GM12878 (cell line): ENCODE measurements around the gene OR5B2. TPM values are rescaled to one million over a fixed set of nuclear protein-coding genes. Genes with fewer than 3 reads are reported as not detected.
A peak's percentile ranks its signal among the peaks of the same experiment; 100 is the strongest.

Experiments used
- ATAC-seq: fragments of 200-7000 bp; cut with Tn5 transposase; 3 replicates; pipeline ENCODE4 v1.9.1; 2020; ENCODE audit warnings: mild to moderate bottlenecking, moderate library complexity
- BruUV-seq: library from RNA; stranded (reverse); fragments of 400-500 nt; replicated peaks from 2 replicates; lab custom pipeline; 2021; lab: Mats Ljungman, UMichigan
- CTCF ChIA-PET: fragments of 300-600 bp; sonication (Branson Sonifier 250); formaldehyde crosslinking; extraction: SDS; loops from one replicate; lab custom pipeline; 2021; ENCODE audit warnings: inconsistent platforms; lab: Yijun Ruan, JAX
- POLR2A ChIA-PET: fragments of 350-600 bp; formaldehyde crosslinking; extraction: SDS; loops from one replicate; lab custom pipeline; 2021; ENCODE audit warnings: inconsistent platforms; lab: Charles Lee
- RAD21 ChIA-PET: fragments of 300-600 bp; sonication (Branson Sonifier 250); formaldehyde crosslinking; loops from one replicate; lab custom pipeline; 2023; ENCODE audit warnings: antibody characterized with exemption; ENCODE audit not compliant: unreplicated experiment; lab: Charles Lee
- SMC1A ChIA-PET: fragments of 300-600 bp; sonication (Branson Sonifier 250); formaldehyde crosslinking; loops from one replicate; lab custom pipeline; 2023; ENCODE audit not compliant: unreplicated experiment, uncharacterized antibody; lab: Charles Lee
- DNase-seq: peaks from one replicate; pipeline ENCODE4 v3.0.0-alpha.2; 2011; ENCODE audit warnings: low read depth, low spot score
- FAIRE-seq: peaks from 3 replicates; lab custom pipeline; 2011; peaks lifted over from hg19 to GRCh38; lab: Jason Lieb, UNC
- H2AFZ ChIP-seq: 2 replicates; pipeline ENCODE4 v1.6.0; 2011; ENCODE audit warnings: low read depth, low read length, control low read depth; ENCODE audit not compliant: control insufficient read depth
- H3K27ac ChIP-seq: 2 replicates; pipeline ENCODE4 v1.5.1; 2011; ENCODE audit warnings: control low read depth; ENCODE audit not compliant: control insufficient read depth, insufficient read depth
- H3K27me3 ChIP-seq, 2 experiments: replicated peaks in 1 of 2; 2 replicates each; pipeline versions ENCODE4 v1.6.0 to v1.6.1; 2011; ENCODE audit warnings: low read length in 1 of 2; ENCODE audit not compliant: control insufficient read depth in 2 of 2, insufficient read depth in 2 of 2
- H3K36me3 ChIP-seq, 2 experiments: 2 replicates each; pipeline ENCODE4 v1.5.1; 2011; ENCODE audit warnings: low read length in 1 of 2; ENCODE audit not compliant: control insufficient read depth in 2 of 2, insufficient read depth in 2 of 2
- H3K4me1 ChIP-seq: 2 replicates; pipeline ENCODE4 v1.6.1; 2011; ENCODE audit warnings: mild to moderate bottlenecking, low read length, moderate library complexity, mixed read lengths; ENCODE audit not compliant: control insufficient read depth, insufficient read depth
- H3K4me2 ChIP-seq: 2 replicates; pipeline ENCODE4 v1.6.0; 2011; ENCODE audit warnings: control low read depth; ENCODE audit not compliant: control insufficient read depth, insufficient read depth
- H3K4me3 ChIP-seq: fragments of 200-600 bp; sonication (generic); 2 replicates; pipeline ENCODE4 v1.5.1; 2016
- H3K79me2 ChIP-seq: 2 replicates; pipeline ENCODE4 v1.6.0; 2011; ENCODE audit warnings: low read length; ENCODE audit not compliant: control insufficient read depth, insufficient read depth
- H3K9ac ChIP-seq: 2 replicates; pipeline ENCODE4 v1.8.0; 2011; ENCODE audit warnings: low read length, control low read depth, mixed read lengths; ENCODE audit not compliant: control insufficient read depth, insufficient read depth
- H3K9me3 ChIP-seq: replicated peaks from 3 replicates; pipeline ENCODE4 v1.5.1; 2011; ENCODE audit warnings: mild to moderate bottlenecking, low read length; ENCODE audit not compliant: control insufficient read depth, insufficient read depth
- H4K20me1 ChIP-seq: 2 replicates; pipeline ENCODE4 v1.6.0; 2011; ENCODE audit not compliant: control insufficient read depth, insufficient read depth
- CBFB ChIP-seq: IDR thresholded peaks from 2 replicates; pipeline ENCODE4 v1.6.1; 2016; ENCODE audit warnings: antibody characterized with exemption, low read depth
- CREB1 ChIP-seq: IDR thresholded peaks from 2 replicates; pipeline ENCODE4 v1.6.1; 2012; ENCODE audit warnings: low read depth, mild to moderate bottlenecking, inconsistent platforms
- CTCF ChIP-seq, 3 experiments: IDR thresholded peaks in 2 of 3; conservative IDR thresholded peaks in 1 of 3; 2 replicates each; pipeline ENCODE4 v1.5.1; 2011; ENCODE audit warnings: low read depth in 3 of 3, low read length in 3 of 3, mild to moderate bottlenecking in 3 of 3, control low read depth in 2 of 3, moderate library complexity in 2 of 3, inconsistent platforms in 1 of 3, mixed read lengths in 1 of 3; ENCODE audit not compliant: control insufficient read depth in 2 of 3, insufficient read depth in 1 of 3; ENCODE audit errors: extremely low read depth in 1 of 3
- IKZF1 ChIP-seq: fragments of 450-650 bp; conservative IDR thresholded peaks from 2 replicates; pipeline ENCODE4 v1.6.1; 2017; ENCODE audit warnings: antibody characterized with exemption, mild to moderate bottlenecking
- IKZF2 ChIP-seq, 2 experiments: fragments of 450-650 bp; IDR thresholded peaks; 2 replicates each; pipeline ENCODE4 v1.6.1; 2017; ENCODE audit warnings: mild to moderate bottlenecking in 2 of 2, moderate library complexity in 2 of 2
- KAT2A ChIP-seq: conservative IDR thresholded peaks from 2 replicates; pipeline ENCODE4 v1.6.1; 2011; ENCODE audit warnings: low read depth, low read length; ENCODE audit not compliant: control insufficient read depth
- KLF5 ChIP-seq: fragments of 450-650 bp; IDR thresholded peaks from 2 replicates; pipeline ENCODE4 v1.6.1; 2014; ENCODE audit warnings: mild to moderate bottlenecking; ENCODE audit not compliant: partially characterized antibody
- MLLT1 ChIP-seq: fragments of 450-650 bp; IDR thresholded peaks from 2 replicates; pipeline ENCODE4 v1.6.1; 2016; ENCODE audit warnings: mild to moderate bottlenecking
- PML ChIP-seq: IDR thresholded peaks from 2 replicates; pipeline ENCODE4 v1.6.1; 2012; ENCODE audit warnings: low read length, inconsistent platforms
- POU2F2 ChIP-seq: IDR thresholded peaks from 3 replicates; pipeline ENCODE4 v1.6.1; 2011; ENCODE audit warnings: low read depth, mild to moderate bottlenecking, low read length, borderline replicate concordance
- SIX5 ChIP-seq: IDR thresholded peaks from 2 replicates; pipeline ENCODE4 v1.6.1; 2011; ENCODE audit warnings: mild to moderate bottlenecking, low read depth, low read length, moderate library complexity; ENCODE audit not compliant: severe bottlenecking
- SPI1 ChIP-seq: IDR thresholded peaks from 2 replicates; pipeline ENCODE4 v1.6.1; 2011; ENCODE audit warnings: low read depth, mild to moderate bottlenecking, low read length, moderate library complexity, borderline replicate concordance; ENCODE audit not compliant: insufficient read depth
- ZNF207 ChIP-seq: fragments of 450-650 bp; IDR thresholded peaks from 2 replicates; pipeline ENCODE4 v1.6.1; 2014; ENCODE audit warnings: antibody characterized with exemption, mild to moderate bottlenecking, borderline replicate concordance
- WGBS: methylation state at CpG from one replicate; pipeline ENCODE4 v1.1.6; 2016; ENCODE audit warnings: low lambda C conversion rate; ENCODE audit not compliant: insufficient replicate concordance, insufficient coverage; ENCODE audit errors: missing lambda C conversion rate; 5-methylcytosine and 5-hydroxymethylcytosine counted together
- in situ Hi-C: fragments of 300-500 bp; cut with MboI; formaldehyde crosslinking; loops from 9 replicates; pipeline ENCODE4 v1.14.3; 2018; ENCODE audit warnings: mixed read lengths
- intact Hi-C: fragments of 100-400 bp; cut with micrococcal nuclease; formaldehyde crosslinking; loops from one replicate; pipeline ENCODE4 v1.14.2; 2022; ENCODE audit not compliant: unreplicated experiment
- polyA plus RNA-seq, 11 experiments: library from polyadenylated mRNA; depleted of rRNA in 4 of 11; unstranded in 6 of 11; stranded (reverse) in 5 of 11; fragments of >200 nt; fragmentation: Nextera tagmentation in 4 of 11; fragmentation: Illumina TruSeq in 1 of 11; extraction: Ambion mirVana in 4 of 11; extraction: Trizol in 1 of 11; gene quantifications; 1 replicate in 1 of 11; 2 replicates in 10 of 11; pipeline versions ENCODE4 v1.2.1 to v1.2.3, GENCODE V29; 2011 to 2016; ENCODE audit warnings: inconsistent platforms in 2 of 11, missing spikeins in 2 of 11, low read depth in 1 of 11
- total RNA-seq, 4 experiments: library from RNA; depleted of rRNA in 3 of 4; stranded (reverse); fragments of >200 nt in 3 of 4; fragmentation: Illumina TruSeq in 1 of 4; extraction: Trizol in 1 of 4; gene quantifications; 2 replicates each; pipeline versions ENCODE4 v1.2.1 to v1.2.3, GENCODE V29; 2013 to 2021

Gene OR5B2
- total and polyA plus RNA-seq, 10 of the 15 experiments (the other 5 are each of a cell fraction or from before 2014, with no cell fraction given), result 0.26 TPM; not detected in 9

- no peak for TF ChIP-seq CTCF (IDR thresholded peaks at IDR 0.05 in 2 of 3, conservative IDR thresholded peaks at IDR 0.05 in 1 of 3; ENCODE audit: control insufficient read depth in 2 of 3, extremely low read depth in 1 of 3, insufficient read depth in 1 of 3, low read depth in 3 of 3, low read length in 3 of 3)
- no peak for TF ChIP-seq KLF5
- no peak for TF ChIP-seq CBFB
- TF ChIP-seq MLLT1, result no peak
- TF ChIP-seq PML, result no peak
These were observed 6.3 kb upstream of the OR5B2 start (continued) for GRCh38 chr11:58434217-58434616.

- 3% methylated on average over 2 of the region's 3 CpGs for WGBS
- Histone ChIP-seq H4K20me1 (no peaks in the 10 kb centered on the region), H3K36me3 (no peaks in the 10 kb centered on the region), H3K27ac (no peak overlapping the region), H2AFZ (no peak overlapping the region), H3K4me1 (no peaks in the 10 kb centered on the region), H3K4me2 (no peak overlapping the region), H3K27me3 (no peaks in the 10 kb centered on the region), H3K9me3 (no peaks in the 10 kb centered on the region), H3K9ac (no peak overlapping the region), H3K4me3 (no peak overlapping the region), H3K79me2 (no peaks in the 10 kb centered on the region)
- DNase-seq (no peak), ATAC-seq (peak; percentile 73), FAIRE-seq (no peak)
- intact Hi-C loops, result no loop called here
- SMC1A ChIA-PET, result interaction anchor here (1.7 to 1.9 kb wide), 2 partner anchors 62 to 71 kb away, joined by 5 to 6 read pairs; no protein-coding TSS in a partner anchor
- CTCF ChIA-PET, result interaction anchor here (1.0 kb wide), 1 partner anchor 90 kb away, joined by 4 read pairs; no protein-coding TSS in a partner anchor
- in situ Hi-C loops, result no loop called here
- RAD21 ChIA-PET, result interaction anchor here (0.8 kb wide), 1 partner anchor 61 kb away, joined by 3 read pairs; no protein-coding TSS in a partner anchor
- POLR2A ChIA-PET, result no interaction called here
- no peak for TF ChIP-seq ZNF207
- no peak for TF ChIP-seq KAT2A
- no peak for TF ChIP-seq IKZF2 (IDR thresholded peaks at IDR 0.05)
- no peak for TF ChIP-seq POU2F2
- no peak for TF ChIP-seq IKZF1
- peak; percentile 82; the same call in 1 of the 2 replicates for TF ChIP-seq SPI1
- TF ChIP-seq CREB1, result no peak
- no peak for TF ChIP-seq SIX5
- BruUV-seq, result no TSS peak
These were observed 5.8 kb upstream of the OR5B2 start for GRCh38 chr11:58433638-58434203.
